Measurements from ENCODE around the gene SLC12A2. TPM values are rescaled to one million over a fixed set of nuclear protein-coding genes. Genes with fewer than 3 reads are reported as not detected.

SLC12A2 gene
- total RNA-seq, 1 experiment from 2014 or later = 36.9 TPM

- intact Hi-C loops (cut with micrococcal nuclease; ENCODE audit: unreplicated experiment) (no loop called here), in situ Hi-C loops (cut with HindIII; ENCODE audit: low pct_unique_long_range_greater_than_20kb, low sequenced_read_pairs) (no loop called here)
- H3K4me3 ChIP-seq (ENCODE audit: low read depth in 2 of 2, low read length in 2 of 2) = no peak overlapping the region
- no peaks in the 10 kb centered on the region for H3K9me3 ChIP-seq (ENCODE audit: control insufficient read depth, insufficient read depth, low read depth, low read length)
- H3K27me3 ChIP-seq (ENCODE audit: control insufficient read depth, insufficient read depth, low read length) = no peaks in the 10 kb centered on the region
- H3K4me1 ChIP-seq (ENCODE audit: control insufficient read depth, insufficient read depth, low read length) = no peaks in the 10 kb centered on the region
- TF ChIP-seq TCF7L2 (IDR thresholded peaks at IDR 0.05; ENCODE audit: low read depth, low read length) (no peak), POLR2AphosphoS5 (IDR thresholded peaks at IDR 0.05; ENCODE audit: low read depth, low read length) (no peak), REST (IDR thresholded peaks at IDR 0.05; ENCODE audit: insufficient read depth in 1 of 2, low read depth in 2 of 2, low read length in 1 of 2) (no peak), SIN3A (IDR thresholded peaks at IDR 0.05; ENCODE audit: borderline replicate concordance, insufficient read depth, low read depth, low read length) (no peak)
- TF ChIP-seq, protein P1, sequence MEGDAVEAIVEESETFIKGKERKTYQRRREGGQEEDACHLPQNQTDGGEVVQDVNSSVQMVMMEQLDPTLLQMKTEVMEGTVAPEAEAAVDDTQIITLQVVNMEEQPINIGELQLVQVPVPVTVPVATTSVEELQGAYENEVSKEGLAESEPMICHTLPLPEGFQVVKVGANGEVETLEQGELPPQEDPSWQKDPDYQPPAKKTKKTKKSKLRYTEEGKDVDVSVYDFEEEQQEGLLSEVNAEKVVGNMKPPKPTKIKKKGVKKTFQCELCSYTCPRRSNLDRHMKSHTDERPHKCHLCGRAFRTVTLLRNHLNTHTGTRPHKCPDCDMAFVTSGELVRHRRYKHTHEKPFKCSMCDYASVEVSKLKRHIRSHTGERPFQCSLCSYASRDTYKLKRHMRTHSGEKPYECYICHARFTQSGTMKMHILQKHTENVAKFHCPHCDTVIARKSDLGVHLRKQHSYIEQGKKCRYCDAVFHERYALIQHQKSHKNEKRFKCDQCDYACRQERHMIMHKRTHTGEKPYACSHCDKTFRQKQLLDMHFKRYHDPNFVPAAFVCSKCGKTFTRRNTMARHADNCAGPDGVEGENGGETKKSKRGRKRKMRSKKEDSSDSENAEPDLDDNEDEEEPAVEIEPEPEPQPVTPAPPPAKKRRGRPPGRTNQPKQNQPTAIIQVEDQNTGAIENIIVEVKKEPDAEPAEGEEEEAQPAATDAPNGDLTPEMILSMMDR (IDR thresholded peaks at IDR 0.05) = no peak
- ChIA-PET CTCF (no interaction called here), POLR2A (no interaction called here)
- BruUV-seq (replicated peaks) = no TSS peak
- H3K36me3 ChIP-seq (ENCODE audit: control insufficient read depth, insufficient read depth, low read length) = no peaks in the 10 kb centered on the region
- ATAC-seq (no peak), DNase-seq (ENCODE audit: low read depth, low spot score) (no peak)
- H3K27ac ChIP-seq (ENCODE audit: low read length) = no peak overlapping the region
Measured at GRCh38 chr5:128118214-128118613, 34.6 kb downstream of the SLC12A2 start.

DNA sequence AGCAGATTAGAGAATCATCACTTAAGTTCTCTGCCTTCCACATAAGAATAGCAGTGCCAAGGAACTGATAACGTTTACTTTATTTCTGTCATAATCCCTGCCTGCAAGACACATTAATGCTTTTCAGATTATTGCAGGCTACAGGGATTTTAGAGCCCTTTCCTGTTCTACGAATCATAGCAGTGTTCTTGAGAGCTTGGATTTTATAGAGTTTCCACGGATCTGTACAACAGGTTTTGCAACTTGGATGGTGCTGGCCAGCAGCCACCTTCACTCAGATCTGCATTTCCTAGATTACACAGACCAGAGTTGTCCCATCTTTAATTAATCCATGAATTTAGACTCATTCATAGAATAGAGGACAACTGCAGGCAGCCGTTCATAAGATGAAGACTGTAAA, 38.1 kb downstream of the SLC12A2 start:
- no peak for DNase-seq (ENCODE audit: low read depth, low spot score)
- Histone ChIP-seq H3K36me3 (ENCODE audit: control insufficient read depth, insufficient read depth, low read length) (no peaks in the 10 kb centered on the region), H3K4me1 (ENCODE audit: control insufficient read depth, insufficient read depth, low read length) (no peaks in the 10 kb centered on the region), H3K27ac (ENCODE audit: low read length) (no peak overlapping the region), H3K4me3 (ENCODE audit: low read depth in 2 of 2, low read length in 2 of 2) (no peak overlapping the region), H3K27me3 (ENCODE audit: control insufficient read depth, insufficient read depth, low read length) (no peaks in the 10 kb centered on the region), H3K9me3 (ENCODE audit: control insufficient read depth, insufficient read depth, low read depth, low read length) (no peaks in the 10 kb centered on the region)
- ChIA-PET CTCF (no interaction called here), POLR2A (no interaction called here)
- no TSS peak for BruUV-seq (replicated peaks)
- intact Hi-C loops (cut with micrococcal nuclease; ENCODE audit: unreplicated experiment) = no loop called here
- no peak for TF ChIP-seq REST (IDR thresholded peaks at IDR 0.05; ENCODE audit: insufficient read depth in 1 of 2, low read depth in 2 of 2, low read length in 1 of 2)
- no peak for TF ChIP-seq TCF7L2 (IDR thresholded peaks at IDR 0.05; ENCODE audit: low read depth, low read length)
- no peak for TF ChIP-seq SIN3A (IDR thresholded peaks at IDR 0.05; ENCODE audit: borderline replicate concordance, insufficient read depth, low read depth, low read length)
- TF ChIP-seq, protein P1 (IDR thresholded peaks at IDR 0.05) = no peak
- TF ChIP-seq POLR2AphosphoS5 (IDR thresholded peaks at IDR 0.05; ENCODE audit: low read depth, low read length) = no peak
- ATAC-seq = no peak
- in situ Hi-C loops (cut with HindIII; ENCODE audit: low pct_unique_long_range_greater_than_20kb, low sequenced_read_pairs) = no loop called here

Data from Panc1 (cell line).